Cardiac muscle cell (in vitro differentiated cells and primary cell): ENCODE data around the gene INO80. TPM values are rescaled to one million over a fixed set of nuclear protein-coding genes. Genes with fewer than 3 reads are reported as not detected.

ENCODE experiments used
- DNase-seq, 2 donors: peaks; one replicate each; pipeline versions ENCODE4 v3.0.0 to v3.0.0-alpha.2; 2010 to 2017; ENCODE audit warnings: low read depth in 1 of 2, low spot score in 1 of 2
- H3K27ac ChIP-seq: fragments of 200-600 bp; sonication (generic); 2 replicates; pipeline ENCODE4 v1.5.1; 2016
- H3K27me3 ChIP-seq: fragments of 200-600 bp; sonication (generic); 2 replicates; pipeline ENCODE4 v1.6.0; 2016; ENCODE audit warnings: control low read depth
- H3K36me3 ChIP-seq: fragments of 200-600 bp; sonication (generic); 2 replicates; pipeline ENCODE4 v1.5.1; 2016; ENCODE audit warnings: control low read depth
- H3K4me1 ChIP-seq: fragments of 200-600 bp; sonication (generic); 2 replicates; pipeline ENCODE4 v1.8.1; 2017; ENCODE audit warnings: low read depth, mild to moderate bottlenecking, mixed run types
- H3K4me3 ChIP-seq: fragments of 200-600 bp; sonication (generic); 2 replicates; pipeline ENCODE4 v1.5.1; 2016; ENCODE audit warnings: mild to moderate bottlenecking
- H3K9me3 ChIP-seq: fragments of 200-600 bp; sonication (generic); 2 replicates; pipeline ENCODE4 v1.5.1; 2017; ENCODE audit warnings: low read depth, mild to moderate bottlenecking, control low read depth
- polyA plus RNA-seq: library from polyadenylated mRNA; unstranded; fragments of >200 nt; fragmentation: Nextera tagmentation; extraction: Ambion mirVana; gene quantifications from 2 replicates; pipeline ENCODE4 v1.2.1, GENCODE V29; 2016
- total RNA-seq: library from RNA; depleted of rRNA; stranded (reverse); fragments of >200 nt; gene quantifications from 2 replicates; pipeline ENCODE4 v1.2.3, GENCODE V29; 2016
- TF ChIP-seq, protein P1 (sequence below): IDR thresholded peaks from 2 replicates; pipeline ENCODE4 v1.5.1; 2012; ENCODE audit warnings: low read depth, mild to moderate bottlenecking, low read length

INO80 gene
- total and polyA plus RNA-seq, 2 experiments from 2014 or later, result 6.0 to 14.0 TPM

- DNase-seq, result no peak
- H3K36me3 ChIP-seq, result no peaks in the 10 kb centered on the region
- TF ChIP-seq, protein P1, sequence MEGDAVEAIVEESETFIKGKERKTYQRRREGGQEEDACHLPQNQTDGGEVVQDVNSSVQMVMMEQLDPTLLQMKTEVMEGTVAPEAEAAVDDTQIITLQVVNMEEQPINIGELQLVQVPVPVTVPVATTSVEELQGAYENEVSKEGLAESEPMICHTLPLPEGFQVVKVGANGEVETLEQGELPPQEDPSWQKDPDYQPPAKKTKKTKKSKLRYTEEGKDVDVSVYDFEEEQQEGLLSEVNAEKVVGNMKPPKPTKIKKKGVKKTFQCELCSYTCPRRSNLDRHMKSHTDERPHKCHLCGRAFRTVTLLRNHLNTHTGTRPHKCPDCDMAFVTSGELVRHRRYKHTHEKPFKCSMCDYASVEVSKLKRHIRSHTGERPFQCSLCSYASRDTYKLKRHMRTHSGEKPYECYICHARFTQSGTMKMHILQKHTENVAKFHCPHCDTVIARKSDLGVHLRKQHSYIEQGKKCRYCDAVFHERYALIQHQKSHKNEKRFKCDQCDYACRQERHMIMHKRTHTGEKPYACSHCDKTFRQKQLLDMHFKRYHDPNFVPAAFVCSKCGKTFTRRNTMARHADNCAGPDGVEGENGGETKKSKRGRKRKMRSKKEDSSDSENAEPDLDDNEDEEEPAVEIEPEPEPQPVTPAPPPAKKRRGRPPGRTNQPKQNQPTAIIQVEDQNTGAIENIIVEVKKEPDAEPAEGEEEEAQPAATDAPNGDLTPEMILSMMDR, result no peak
- no peak overlapping the region for H3K27ac ChIP-seq
- no peaks in the 10 kb centered on the region for H3K27me3 ChIP-seq
- H3K4me3 ChIP-seq, result no peak overlapping the region
- no peaks in the 10 kb centered on the region for H3K9me3 ChIP-seq
- no peaks in the 10 kb centered on the region for H3K4me1 ChIP-seq
Observed at GRCh38 chr15:40960151-40960885, 155.8 kb downstream of the INO80 start.

DNA sequence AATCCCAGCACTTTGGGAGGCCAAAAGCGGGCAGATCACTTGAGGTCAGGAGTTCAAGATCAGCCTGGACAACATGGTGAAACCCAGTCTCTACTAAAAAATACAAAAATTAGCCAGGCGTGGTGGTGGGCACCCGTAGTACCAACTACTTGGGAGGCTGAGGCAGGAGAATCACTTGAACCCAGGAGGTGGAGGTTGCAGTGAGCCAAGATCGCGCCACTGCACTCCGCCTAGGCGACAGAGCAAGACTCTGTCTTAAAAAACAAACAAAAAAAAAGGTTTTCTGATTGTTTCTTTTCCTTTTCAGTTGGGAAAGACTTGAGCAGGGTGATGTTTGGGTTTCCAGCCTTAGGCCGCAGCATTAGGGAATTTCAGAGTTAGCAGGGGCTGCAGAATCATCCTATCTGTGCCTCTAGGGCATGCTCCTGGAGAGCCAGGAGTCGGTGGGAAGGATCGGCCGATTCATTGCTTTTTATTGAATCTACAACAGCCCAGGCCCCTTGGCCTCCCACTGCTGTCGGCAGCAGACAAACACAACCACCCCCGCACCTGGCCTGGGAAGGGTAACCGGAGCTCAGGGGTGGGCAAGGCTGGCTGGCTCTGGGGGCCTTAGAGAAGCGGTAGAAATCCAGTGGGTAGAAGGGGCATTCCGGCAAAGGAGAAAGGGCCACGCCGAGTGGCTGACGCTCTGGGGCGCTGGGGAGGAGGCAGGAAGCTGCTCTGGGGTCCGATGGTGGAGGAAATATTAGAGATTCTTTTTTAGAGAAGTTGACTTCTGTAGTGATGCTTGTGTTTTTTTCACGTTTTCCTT, 156.5 kb downstream of the INO80 start:
- TF ChIP-seq, protein P1, result no peak
- no peak for DNase-seq
- no peak overlapping the region for H3K4me3 ChIP-seq

GRCh38 chr15:40958723-40959122, 157.4 kb downstream of the INO80 start:
- H3K4me3 ChIP-seq, result no peak overlapping the region
- DNase-seq, result no peak
- no peaks in the 10 kb centered on the region for H3K36me3 ChIP-seq
- TF ChIP-seq, protein P1, result no peak
- no peaks in the 10 kb centered on the region for H3K4me1 ChIP-seq
- no peaks in the 10 kb centered on the region for H3K27me3 ChIP-seq
- H3K9me3 ChIP-seq, result no peaks in the 10 kb centered on the region
- no peak overlapping the region for H3K27ac ChIP-seq

More for the DNA sequence above, 156.5 kb downstream of the INO80 start:
- Histone ChIP-seq H3K27me3 (no peaks in the 10 kb centered on the region), H3K36me3 (no peaks in the 10 kb centered on the region), H3K9me3 (no peaks in the 10 kb centered on the region), H3K4me1 (no peaks in the 10 kb centered on the region), H3K27ac (no peak overlapping the region)

- no peaks in the 10 kb centered on the region for H3K4me1 ChIP-seq
- H3K27ac ChIP-seq, result no peak overlapping the region
Observed at GRCh38 chr15:40958146-40958545, 157.9 kb downstream of the INO80 start.

GRCh38 chr15:40957581-40958051, 158.5 kb downstream of the INO80 start:
- DNase-seq, result no peak
- Histone ChIP-seq H3K9me3 (no peaks in the 10 kb centered on the region), H3K4me1 (no peaks in the 10 kb centered on the region), H3K27ac (no peak overlapping the region), H3K27me3 (no peaks in the 10 kb centered on the region), H3K4me3 (no peak overlapping the region), H3K36me3 (no peaks in the 10 kb centered on the region)
- TF ChIP-seq, protein P1, result no peak

More at GRCh38 chr15:40958146-40958545, 157.9 kb downstream of the INO80 start:
- Histone ChIP-seq H3K27me3 (no peaks in the 10 kb centered on the region), H3K36me3 (no peaks in the 10 kb centered on the region), H3K9me3 (no peaks in the 10 kb centered on the region), H3K4me3 (no peak overlapping the region)
- no peak for DNase-seq
- TF ChIP-seq, protein P1, result no peak
